Smooth muscle cell (in vitro differentiated cells): ENCODE measurements around the gene RNF2. TPM values are rescaled to one million over a fixed set of nuclear protein-coding genes. Genes with fewer than 3 reads are reported as not detected.

Experiments used
- DNase-seq: peaks from one replicate; lab custom pipeline; 2025; ENCODE audit not compliant: unreplicated experiment; lab: John Stamatoyannopoulos, UW
- H2AFZ ChIP-seq: fragments of 200-600 bp; sonication (generic); 2 replicates; pipeline ENCODE4 v1.6.0; 2016; ENCODE audit warnings: antibody characterized with exemption, low read depth, mild to moderate bottlenecking
- H3F3A ChIP-seq: fragments of 200-600 bp; sonication (generic); 2 replicates; pipeline ENCODE4 v1.6.0; 2017; ENCODE audit warnings: antibody characterized with exemption, low read depth
- H3K27ac ChIP-seq: fragments of 200-600 bp; sonication (generic); 2 replicates; pipeline ENCODE4 v1.5.1; 2016; ENCODE audit warnings: low read depth, mild to moderate bottlenecking
- H3K27me3 ChIP-seq: fragments of 200-600 bp; sonication (generic); 2 replicates; pipeline ENCODE4 v1.6.1; 2016; ENCODE audit warnings: low read depth, mild to moderate bottlenecking
- H3K36me3 ChIP-seq: fragments of 200-600 bp; sonication (generic); 2 replicates; pipeline ENCODE4 v1.5.1; 2016; ENCODE audit warnings: low read depth
- H3K4me1 ChIP-seq: fragments of 200-600 bp; sonication (generic); 2 replicates; pipeline ENCODE4 v1.5.1; 2016; ENCODE audit warnings: low read depth
- H3K4me2 ChIP-seq: fragments of 200-600 bp; sonication (generic); 2 replicates; pipeline ENCODE4 v1.6.0; 2016; ENCODE audit warnings: mild to moderate bottlenecking
- H3K4me3 ChIP-seq: fragments of 200-600 bp; sonication (generic); 2 replicates; pipeline ENCODE4 v1.5.1; 2016; ENCODE audit warnings: mild to moderate bottlenecking
- H3K79me2 ChIP-seq: fragments of 200-600 bp; sonication (generic); 2 replicates; pipeline ENCODE4 v1.6.0; 2016; ENCODE audit warnings: low read depth, mild to moderate bottlenecking
- H3K9ac ChIP-seq: fragments of 200-600 bp; sonication (generic); 2 replicates; pipeline ENCODE4 v1.6.0; 2016; ENCODE audit warnings: low read depth
- H3K9me3 ChIP-seq: fragments of 200-600 bp; sonication (generic); replicated peaks from 2 replicates; pipeline ENCODE4 v1.5.1; 2016; ENCODE audit warnings: low read depth
- H4K20me1 ChIP-seq: fragments of 200-600 bp; sonication (generic); 2 replicates; pipeline ENCODE4 v1.6.0; 2016; ENCODE audit warnings: low read depth
- WGBS: methylation state at CpG from one replicate; pipeline ENCODE4 v1.1.7; 2016; ENCODE audit warnings: low lambda C conversion rate; 5-methylcytosine and 5-hydroxymethylcytosine counted together
- polyA plus RNA-seq: library from polyadenylated mRNA; unstranded; fragments of >200 nt; fragmentation: Nextera tagmentation; extraction: Ambion mirVana; gene quantifications from 2 replicates; pipeline ENCODE4 v1.2.1, GENCODE V29; 2016
- total RNA-seq: library from RNA; depleted of rRNA; stranded (reverse); fragments of >200 nt; gene quantifications from 2 replicates; pipeline ENCODE4 v1.2.3, GENCODE V29; 2014
- TF ChIP-seq, protein P1 (sequence below): fragments of 200-600 bp; sonication (generic); IDR thresholded peaks from 2 replicates; pipeline ENCODE4 v1.5.1; 2017; ENCODE audit warnings: borderline replicate concordance, mild to moderate bottlenecking, antibody characterized with exemption; ENCODE audit not compliant: insufficient read depth, poor library complexity, severe bottlenecking

The RNF2 gene
- total and polyA plus RNA-seq, 2 experiments from 2014 or later, result 34.6 to 41.2 TPM

GRCh38 chr1:185017338-185017737 lies 28.0 kb upstream of the RNF2 start:
- H3K9me3 ChIP-seq, result no peaks in the 10 kb centered on the region
- H2AFZ ChIP-seq, result no peak overlapping the region
- H4K20me1 ChIP-seq, result no peaks in the 10 kb centered on the region
- H3K4me1 ChIP-seq, result no peaks in the 10 kb centered on the region
- no peaks in the 10 kb centered on the region for H3F3A ChIP-seq
- no peak for DNase-seq
- no peaks in the 10 kb centered on the region for H3K27me3 ChIP-seq
- H3K79me2 ChIP-seq, result no peaks in the 10 kb centered on the region
- H3K4me2 ChIP-seq, result no peak overlapping the region
- H3K27ac ChIP-seq, result peak overlapping the region; percentile 70
- H3K36me3 ChIP-seq, result no peaks in the 10 kb centered on the region
- no peak overlapping the region for H3K4me3 ChIP-seq
- H3K9ac ChIP-seq, result no peak overlapping the region
- TF ChIP-seq, protein P1, sequence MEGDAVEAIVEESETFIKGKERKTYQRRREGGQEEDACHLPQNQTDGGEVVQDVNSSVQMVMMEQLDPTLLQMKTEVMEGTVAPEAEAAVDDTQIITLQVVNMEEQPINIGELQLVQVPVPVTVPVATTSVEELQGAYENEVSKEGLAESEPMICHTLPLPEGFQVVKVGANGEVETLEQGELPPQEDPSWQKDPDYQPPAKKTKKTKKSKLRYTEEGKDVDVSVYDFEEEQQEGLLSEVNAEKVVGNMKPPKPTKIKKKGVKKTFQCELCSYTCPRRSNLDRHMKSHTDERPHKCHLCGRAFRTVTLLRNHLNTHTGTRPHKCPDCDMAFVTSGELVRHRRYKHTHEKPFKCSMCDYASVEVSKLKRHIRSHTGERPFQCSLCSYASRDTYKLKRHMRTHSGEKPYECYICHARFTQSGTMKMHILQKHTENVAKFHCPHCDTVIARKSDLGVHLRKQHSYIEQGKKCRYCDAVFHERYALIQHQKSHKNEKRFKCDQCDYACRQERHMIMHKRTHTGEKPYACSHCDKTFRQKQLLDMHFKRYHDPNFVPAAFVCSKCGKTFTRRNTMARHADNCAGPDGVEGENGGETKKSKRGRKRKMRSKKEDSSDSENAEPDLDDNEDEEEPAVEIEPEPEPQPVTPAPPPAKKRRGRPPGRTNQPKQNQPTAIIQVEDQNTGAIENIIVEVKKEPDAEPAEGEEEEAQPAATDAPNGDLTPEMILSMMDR, result no peak
- 49% methylated on average over 2 of the region's 2 CpGs for WGBS

DNA sequence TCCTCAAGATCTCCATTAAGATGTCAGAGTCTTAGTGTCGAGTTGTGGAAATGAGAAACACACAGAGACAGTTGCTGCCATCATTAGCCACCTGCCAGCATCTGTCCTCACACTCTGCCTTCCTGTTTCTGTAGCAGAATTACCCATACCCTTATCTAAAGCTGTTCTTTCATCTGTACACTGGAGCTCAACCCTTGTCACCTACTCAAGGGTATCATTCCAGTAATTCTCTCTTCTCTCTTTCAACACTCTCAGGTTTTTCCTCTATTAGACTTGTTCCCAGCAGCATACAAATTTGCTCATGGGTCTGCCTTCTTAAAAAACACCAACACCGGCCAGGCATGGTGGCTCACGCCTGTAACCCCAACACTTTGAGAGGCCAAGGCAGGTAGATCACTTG lies 27.4 kb upstream of the RNF2 start:
- H3K27me3 ChIP-seq, result no peaks in the 10 kb centered on the region
- no peak overlapping the region for H3K9ac ChIP-seq
- H3K4me3 ChIP-seq, result no peak overlapping the region
- no peak for DNase-seq
- no peak overlapping the region for H2AFZ ChIP-seq
- WGBS, result 89% methylated on average over 3 of the region's 3 CpGs
- H3K4me2 ChIP-seq, result no peak overlapping the region
- no peaks in the 10 kb centered on the region for H4K20me1 ChIP-seq
- H3K36me3 ChIP-seq, result no peaks in the 10 kb centered on the region
- no peaks in the 10 kb centered on the region for H3F3A ChIP-seq
- H3K27ac ChIP-seq, result peak overlapping the region; percentile 70
- TF ChIP-seq, protein P1, result no peak
- H3K4me1 ChIP-seq, result no peaks in the 10 kb centered on the region
- H3K9me3 ChIP-seq, result no peaks in the 10 kb centered on the region
- H3K79me2 ChIP-seq, result no peaks in the 10 kb centered on the region

DNA sequence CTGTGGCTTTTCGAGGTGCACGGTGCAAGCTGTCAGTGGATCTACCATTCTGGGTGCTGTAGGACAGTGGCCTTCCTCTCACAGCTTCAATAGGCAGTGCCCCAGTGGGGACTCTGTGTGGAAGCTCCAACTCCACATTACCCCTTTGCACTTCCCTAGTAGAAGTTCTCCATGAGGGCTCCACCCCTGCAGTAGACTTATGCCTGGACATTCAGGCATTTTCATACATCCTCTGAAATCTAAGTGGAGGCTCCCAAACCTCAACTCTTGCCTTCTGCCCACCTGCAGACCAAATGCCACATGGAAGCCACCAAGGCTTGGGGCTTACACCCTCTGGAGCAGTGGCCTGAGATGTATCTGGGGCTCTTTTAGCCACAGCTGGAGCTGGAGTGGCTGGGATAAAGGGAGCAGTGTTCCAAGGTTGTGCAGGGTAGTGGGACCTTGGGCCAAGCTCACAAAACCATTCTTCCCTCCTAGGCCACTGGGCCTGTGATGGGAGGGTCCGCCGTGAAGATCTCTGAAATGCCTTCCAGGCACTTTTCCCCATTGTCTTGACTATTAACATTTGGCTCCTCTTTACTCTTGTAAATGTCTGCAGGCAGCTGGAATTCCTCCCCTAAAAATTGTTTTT lies 18.0 kb upstream of the RNF2 start:
- H2AFZ ChIP-seq, result no peak overlapping the region
- TF ChIP-seq, protein P1, result no peak

GRCh38 chr1:185033686-185034085 lies 11.7 kb upstream of the RNF2 start:
- Histone ChIP-seq H3K79me2 (no peaks in the 10 kb centered on the region), H3F3A (no peaks in the 10 kb centered on the region), H2AFZ (no peak overlapping the region), H3K27me3 (no peaks in the 10 kb centered on the region), H3K4me2 (no peak overlapping the region), H3K9me3 (no peaks in the 10 kb centered on the region), H3K9ac (no peak overlapping the region), H3K27ac (no peak overlapping the region), H3K4me1 (no peaks in the 10 kb centered on the region), H3K36me3 (no peaks in the 10 kb centered on the region), H4K20me1 (no peaks in the 10 kb centered on the region), H3K4me3 (no peak overlapping the region)
- DNase-seq, result no peak
- TF ChIP-seq, protein P1, result no peak
- WGBS, result 63% methylated on average over 3 of the region's 3 CpGs

More for the DNA sequence above, 18.0 kb upstream of the RNF2 start:
- no peak overlapping the region for H3K9ac ChIP-seq
- no peaks in the 10 kb centered on the region for H3K36me3 ChIP-seq
- H3K4me3 ChIP-seq, result no peak overlapping the region
- H3K4me2 ChIP-seq, result no peak overlapping the region
- no peaks in the 10 kb centered on the region for H3K4me1 ChIP-seq
- H3K79me2 ChIP-seq, result no peaks in the 10 kb centered on the region
- 100% methylated on average over 4 of the region's 4 CpGs for WGBS
- no peaks in the 10 kb centered on the region for H3K27me3 ChIP-seq
- no peak for DNase-seq
- H4K20me1 ChIP-seq, result no peaks in the 10 kb centered on the region
- H3F3A ChIP-seq, result no peaks in the 10 kb centered on the region
- H3K27ac ChIP-seq, result no peak overlapping the region
- peaks cover 4% of the 10 kb centered on the region for H3K9me3 ChIP-seq
